Heart right ventricle (tissue), 16 donors: ENCODE measurements around the gene MBNL2. TPM values are rescaled to one million over a fixed set of nuclear protein-coding genes. Genes with fewer than 3 reads are reported as not detected.

Source experiments
- ATAC-seq, 8 donors: fragments of 200-7000 bp; cut with Tn5 transposase; one replicate each; pipeline ENCODE4 v1.9.1; 2020; ENCODE audit warnings: mild to moderate bottlenecking in 8 of 8, moderate library complexity in 8 of 8, moderate number of reproducible peaks in 1 of 8
- DNase-seq, 2 donors: peaks; one replicate each; pipeline ENCODE4 v3.0.0-alpha.2; 2020
- H3K27ac ChIP-seq, 10 donors: fragments of 200-600 bp; sonication (generic) in 2 of 10; one replicate each; pipeline versions ENCODE4 v1.5.0 to v1.8.0; 2020 to 2022; ENCODE audit warnings: mild to moderate bottlenecking in 3 of 10
- H3K27me3 ChIP-seq, 7 donors: fragments of 200-600 bp; one replicate each; pipeline ENCODE4 v1.8.0; 2021 to 2022; ENCODE audit warnings: mild to moderate bottlenecking in 2 of 7
- H3K36me3 ChIP-seq, 9 donors: fragments of 200-600 bp; sonication (generic) in 1 of 9; one replicate each; pipeline versions ENCODE4 v1.5.0 to v1.8.0; 2020 to 2022; ENCODE audit warnings: mild to moderate bottlenecking in 2 of 9
- H3K4me1 ChIP-seq, 9 donors: fragments of 200-600 bp; sonication (generic) in 1 of 9; one replicate each; pipeline versions ENCODE4 v1.5.0 to v1.8.0; 2020 to 2022; ENCODE audit warnings: mild to moderate bottlenecking in 4 of 9
- H3K4me3 ChIP-seq, 10 donors: fragments of 200-600 bp; sonication (generic) in 2 of 10; one replicate each; pipeline versions ENCODE4 v1.5.0 to v1.8.0; 2020 to 2022; ENCODE audit warnings: mild to moderate bottlenecking in 7 of 10, moderate library complexity in 2 of 10
- H3K9me3 ChIP-seq, 11 donors: fragments of 200-600 bp in 10 of 11; sonication (generic) in 2 of 11; one replicate each; pipeline versions ENCODE4 v1.5.0 to v1.8.0; 2013 to 2022; ENCODE audit warnings: mild to moderate bottlenecking in 2 of 11, control low read depth in 1 of 11, moderate library complexity in 1 of 11
- WGBS, 2 donors: extraction: QIAGEN DNeasy Blood & Tissue Kit; methylation state at CpG; one replicate each; pipeline ENCODE4 v1.1.7; 2013; ENCODE audit warnings: inconsistent platforms in 1 of 2; 5-methylcytosine and 5-hydroxymethylcytosine counted together
- intact Hi-C, 10 donors: fragments of 100-400 bp; cut with DNase I; formaldehyde crosslinking; loops; one replicate each; pipeline versions ENCODE4 v1.11.1 to v1.14.2; 2022
- polyA plus RNA-seq, 2 donors: library from polyadenylated mRNA; stranded (reverse); fragments of 200-250 nt; gene quantifications; one replicate each; pipeline ENCODE4 v1.2.3, GENCODE V29; 2013
- total RNA-seq, 10 donors: library from RNA; stranded (reverse); fragmentation: NEBNext Ultra II Directional in 3 of 10; extraction: Animal tissue kit (Norgen Biotek cat#: 25700) in 3 of 10; gene quantifications; one replicate each; pipeline versions ENCODE4 v1.2.1 to v1.2.4, GENCODE V29; 2021 to 2023
- TF ChIP-seq, protein P1 (sequence below), 9 donors: fragments of 200-600 bp; sonication (generic) in 2 of 9; IDR thresholded peaks; one replicate each; pipeline versions ENCODE4 v1.5.0 to v1.8.0; 2021 to 2022; ENCODE audit warnings: antibody characterized with exemption in 9 of 9, mild to moderate bottlenecking in 5 of 9, moderate library complexity in 1 of 9
- donor health status: Arrhythmogenic right ventricular cardiomyopathy.
- donor health status: ischemic (EF 13 %, LVEDD 7.1; RV severe dilation, severe dysfunction).
- donor health status: healthy with polysubstance abuse.
- donor health status: DM: no; HTN: yes; CAD: no.
- donor health status: DM: no; HTN: no; CAD: no.
- donor health status: ischemic (EF 25% LVEDD 6.9; RV normal size, moderate dysfunction).
- donor health status: ischemic (EF 25% LVEDD 5.7; RV mildly dilated, moderate dysfunction).
- donor health status: healthy.
- donor health status: DM: yes; HTN: yes; CAD: no.
- donor health status: Ischemic cardiomyopathy.
- donor health status: ischemic (EF 35%, LVEDD 5.7; RV mildly dilated, moderate dysfunction).
- donor health status: nonischemic (EF 11% LVEDD 7.7; RV severe dilation, severe dysfunction).
- donor health status: DM: yes; HTN: yes; CAD: no.
- donor health status: PGD.
- donor health status: ischemic (EF 29% LVEDD 5.4; RV normal size, mild dysfunction).
- donor health status: nonischemic (EF 23%, LVEDD 6.1; RV moderate dilation, normal function).

MBNL2 gene
- total and polyA plus RNA-seq, 12 donors, result 17.2 to 95.0 (median 83.2) TPM

DNA sequence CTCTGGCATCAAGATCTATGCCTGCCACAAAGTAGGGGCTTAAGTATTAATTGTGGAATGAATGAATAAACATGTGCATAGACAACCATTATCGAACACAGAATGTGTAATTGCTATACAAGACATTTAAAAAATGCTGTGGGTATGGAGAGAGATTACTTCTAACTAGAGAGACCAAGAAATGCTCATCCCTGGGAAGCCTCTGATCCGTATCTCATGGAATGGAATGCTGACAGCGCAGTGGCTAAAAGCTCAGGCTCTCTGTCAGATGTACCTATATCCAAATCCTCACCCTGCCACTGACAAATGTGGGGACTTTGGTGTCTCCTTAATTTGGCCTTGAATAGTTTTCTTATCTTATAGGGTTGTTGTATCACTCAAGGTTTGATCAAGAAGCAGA, 22.7 kb upstream of the MBNL2 start:
- no peak overlapping the region for H3K4me3 ChIP-seq
- H3K36me3 ChIP-seq, result no peaks in the 10 kb centered on the region
- no peaks in the 10 kb centered on the region for H3K27me3 ChIP-seq
- TF ChIP-seq, protein P1, sequence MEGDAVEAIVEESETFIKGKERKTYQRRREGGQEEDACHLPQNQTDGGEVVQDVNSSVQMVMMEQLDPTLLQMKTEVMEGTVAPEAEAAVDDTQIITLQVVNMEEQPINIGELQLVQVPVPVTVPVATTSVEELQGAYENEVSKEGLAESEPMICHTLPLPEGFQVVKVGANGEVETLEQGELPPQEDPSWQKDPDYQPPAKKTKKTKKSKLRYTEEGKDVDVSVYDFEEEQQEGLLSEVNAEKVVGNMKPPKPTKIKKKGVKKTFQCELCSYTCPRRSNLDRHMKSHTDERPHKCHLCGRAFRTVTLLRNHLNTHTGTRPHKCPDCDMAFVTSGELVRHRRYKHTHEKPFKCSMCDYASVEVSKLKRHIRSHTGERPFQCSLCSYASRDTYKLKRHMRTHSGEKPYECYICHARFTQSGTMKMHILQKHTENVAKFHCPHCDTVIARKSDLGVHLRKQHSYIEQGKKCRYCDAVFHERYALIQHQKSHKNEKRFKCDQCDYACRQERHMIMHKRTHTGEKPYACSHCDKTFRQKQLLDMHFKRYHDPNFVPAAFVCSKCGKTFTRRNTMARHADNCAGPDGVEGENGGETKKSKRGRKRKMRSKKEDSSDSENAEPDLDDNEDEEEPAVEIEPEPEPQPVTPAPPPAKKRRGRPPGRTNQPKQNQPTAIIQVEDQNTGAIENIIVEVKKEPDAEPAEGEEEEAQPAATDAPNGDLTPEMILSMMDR (IDR thresholded peaks at IDR 0.05), result no peak
- DNase-seq (no peak), ATAC-seq (no peak)
- intact Hi-C loops, result loop anchor here in 2 of 10 donors (10.0 kb wide), 2 partner anchors 55 to 75 kb away; no protein-coding TSS in a partner anchor
- WGBS, 2 donors, result 93 to 94% methylated on average over 3 of the region's 3 CpGs
- H3K4me1 ChIP-seq, result peaks cover 0 to 8% (median 0%) of the 10 kb centered on the region in 9 donors
- no peaks in the 10 kb centered on the region for H3K9me3 ChIP-seq
- H3K27ac ChIP-seq, result no peak overlapping the region

DNA sequence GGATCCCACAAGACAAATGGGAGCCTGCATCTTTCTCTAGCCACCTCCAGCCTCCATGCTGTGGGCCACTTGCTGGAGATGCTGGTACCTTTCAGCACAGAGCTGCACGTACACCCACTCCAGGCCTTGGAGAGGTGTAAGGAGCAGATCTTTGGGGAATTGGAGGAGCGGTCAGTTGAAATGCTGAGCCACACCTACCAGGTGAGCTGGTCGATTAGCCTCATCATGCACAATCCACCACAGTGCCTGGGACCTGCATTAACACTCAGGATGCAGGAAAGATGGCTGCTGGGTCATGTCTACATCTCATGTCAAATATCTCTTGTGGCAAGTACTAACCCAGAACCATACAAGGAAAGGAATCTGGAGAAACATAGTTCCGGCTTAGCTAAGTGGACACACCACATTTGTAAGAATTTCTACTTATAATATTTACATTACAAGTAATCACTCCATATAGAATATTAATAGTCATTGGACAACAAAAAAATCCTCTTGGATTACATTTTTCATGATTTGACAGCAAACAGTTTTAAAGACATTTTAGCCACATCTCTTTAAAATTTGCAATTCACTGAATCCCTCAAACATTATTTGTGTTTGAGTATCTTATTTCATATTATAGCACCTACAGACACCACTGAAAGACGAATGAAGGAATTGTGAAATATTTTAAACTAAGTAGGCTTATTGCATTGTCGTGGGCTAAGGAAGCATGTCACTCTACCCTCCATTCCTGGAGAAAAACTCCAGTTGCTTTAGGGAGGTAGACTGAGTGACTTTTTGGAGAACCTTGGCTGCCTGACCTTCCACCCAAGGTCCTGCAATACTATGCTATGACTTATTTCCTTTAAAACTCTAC, 21.8 kb upstream of the MBNL2 start:
- Histone ChIP-seq H3K27me3 (no peaks in the 10 kb centered on the region), H3K27ac (no peak overlapping the region), H3K4me3 (no peak overlapping the region), H3K9me3 (no peaks in the 10 kb centered on the region), H3K4me1 (no peaks in the 10 kb centered on the region), H3K36me3 (no peaks in the 10 kb centered on the region)
- TF ChIP-seq, protein P1 (IDR thresholded peaks at IDR 0.05), result no peak
- intact Hi-C loops, result no loop called here
- ATAC-seq, result no peak
- 92 to 93% methylated on average over 6 of the region's 6 CpGs for WGBS, 2 donors
- no peak for DNase-seq

DNA sequence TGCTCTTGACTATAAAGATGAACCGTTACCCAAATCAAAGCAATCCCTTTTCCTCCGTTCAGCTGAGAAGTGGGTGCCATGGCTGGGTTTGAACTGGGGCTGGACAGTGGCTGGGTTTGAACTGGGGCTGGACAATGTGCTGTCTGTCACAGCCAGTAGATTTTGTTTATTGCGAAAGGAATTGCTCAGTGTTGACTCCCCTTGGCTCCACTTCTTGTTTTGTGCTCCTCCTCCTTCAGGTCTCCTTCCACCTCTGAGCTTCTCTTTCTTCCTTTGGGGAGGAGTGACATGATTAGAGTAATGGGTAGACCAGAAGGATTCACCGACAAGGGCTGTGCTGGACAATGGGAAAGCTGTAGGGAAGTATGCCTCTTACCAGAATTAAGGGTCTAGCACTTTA, 19.4 kb upstream of the MBNL2 start:
- TF ChIP-seq, protein P1 (IDR thresholded peaks at IDR 0.05), result no peak
- H3K27ac ChIP-seq, result no peak overlapping the region
- no peak overlapping the region for H3K4me3 ChIP-seq
- no peaks in the 10 kb centered on the region for H3K4me1 ChIP-seq
- ATAC-seq, result no peak
- no peaks in the 10 kb centered on the region for H3K36me3 ChIP-seq
- peaks cover 0 to 9% (median 0%) of the 10 kb centered on the region in 7 donors for H3K27me3 ChIP-seq
- WGBS, 2 donors, result 96% methylated on average over 4 of the region's 4 CpGs
- H3K9me3 ChIP-seq, result no peaks in the 10 kb centered on the region
- intact Hi-C loops, result no loop called here
- DNase-seq, result no peak

DNA sequence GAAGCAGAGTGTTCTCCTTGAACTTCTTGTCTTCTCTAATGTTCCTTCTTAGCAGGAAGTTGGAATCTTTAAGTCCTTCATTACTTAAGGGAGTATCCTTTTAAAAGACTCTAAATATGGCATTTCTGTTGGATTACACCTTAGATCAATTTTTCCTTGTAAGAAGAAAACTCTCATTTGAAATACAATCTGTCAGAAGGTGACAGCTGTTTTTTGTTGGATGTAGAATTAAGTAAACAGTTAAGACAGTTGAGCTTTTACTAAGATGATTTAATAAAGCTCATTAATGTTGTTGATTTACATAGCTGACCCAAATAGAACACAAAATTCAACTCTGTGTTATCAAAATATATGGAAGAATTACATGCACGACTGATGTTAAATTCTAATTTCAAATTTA, 16.7 kb upstream of the MBNL2 start:
- H3K4me3 ChIP-seq, result no peak overlapping the region
- no peak for DNase-seq
- 58 to 68% methylated on average over 1 of the region's 1 CpG for WGBS, 2 donors
- intact Hi-C loops, result no loop called here
- H3K9me3 ChIP-seq, result no peaks in the 10 kb centered on the region
- ATAC-seq, result no peak
- TF ChIP-seq, protein P1 (IDR thresholded peaks at IDR 0.05), result no peak
- no peaks in the 10 kb centered on the region for H3K36me3 ChIP-seq
- peaks cover 0 to 18% (median 0%) of the 10 kb centered on the region in 7 donors for H3K27me3 ChIP-seq
- no peak overlapping the region for H3K27ac ChIP-seq
- peaks cover 0 to 7% (median 0%) of the 10 kb centered on the region in 9 donors for H3K4me1 ChIP-seq
